Neural progenitor cell (in vitro differentiated cells): Measurements from ENCODE around the gene LRRC28. TPM values are rescaled to one million over a fixed set of nuclear protein-coding genes. Genes with fewer than 3 reads are reported as not detected.
A peak's percentile ranks its signal among the peaks of the same experiment; 100 is the strongest.

Experiments used
- DNase-seq: peaks from one replicate; pipeline ENCODE4 v3.0.0-alpha.2; 2016; ENCODE audit warnings: low spot score
- H2AFZ ChIP-seq: fragments of 200-600 bp; sonication (generic); replicated peaks from 2 replicates; pipeline ENCODE4 v1.6.1; 2016; ENCODE audit warnings: antibody characterized with exemption
- H3F3A ChIP-seq: fragments of 200-600 bp; sonication (generic); 2 replicates; pipeline ENCODE4 v1.6.1; 2016; ENCODE audit warnings: antibody characterized with exemption, low read depth
- H3K27ac ChIP-seq: fragments of 200-600 bp; sonication (generic); 2 replicates; pipeline ENCODE4 v1.5.1; 2016; ENCODE audit warnings: mild to moderate bottlenecking
- H3K27me3 ChIP-seq: fragments of 200-600 bp; sonication (generic); 2 replicates; pipeline ENCODE4 v1.6.1; 2016; ENCODE audit warnings: mild to moderate bottlenecking, moderate library complexity
- H3K36me3 ChIP-seq: fragments of 200-600 bp; sonication (generic); 2 replicates; pipeline ENCODE4 v1.5.1; 2016
- H3K4me1 ChIP-seq: fragments of 200-600 bp; sonication (generic); 2 replicates; pipeline ENCODE4 v1.6.1; 2016; ENCODE audit warnings: mixed run types
- H3K4me2 ChIP-seq: fragments of 200-600 bp; sonication (generic); 2 replicates; pipeline ENCODE4 v1.6.1; 2016
- H3K4me3 ChIP-seq: fragments of 200-600 bp; sonication (generic); 2 replicates; pipeline ENCODE4 v1.5.1; 2016
- H3K79me2 ChIP-seq: fragments of 200-600 bp; sonication (generic); 2 replicates; pipeline ENCODE4 v1.6.1; 2016; ENCODE audit warnings: low read depth
- H3K9ac ChIP-seq: fragments of 200-600 bp; sonication (generic); 2 replicates; pipeline ENCODE4 v1.6.1; 2016
- H3K9me3 ChIP-seq: fragments of 200-600 bp; sonication (generic); 2 replicates; pipeline ENCODE4 v1.5.1; 2016; ENCODE audit warnings: low read depth
- H4K20me1 ChIP-seq: fragments of 200-600 bp; sonication (generic); 2 replicates; pipeline ENCODE4 v1.6.1; 2016; ENCODE audit warnings: low read depth
- H3K27ac Mint-ChIP-seq: 3 replicates; pipeline ENCODE4 v1.8.0; 2021; ENCODE audit warnings: mixed read lengths
- H3K27me3 Mint-ChIP-seq: 2 replicates; pipeline ENCODE4 v1.8.0; 2022; ENCODE audit warnings: low read depth, mild to moderate bottlenecking, inconsistent platforms, moderate library complexity, mixed read lengths; ENCODE audit not compliant: insufficient read depth
- H3K36me3 Mint-ChIP-seq: 3 replicates; pipeline ENCODE4 v1.8.0; 2021; ENCODE audit warnings: mixed read lengths
- H3K4me1 Mint-ChIP-seq: 3 replicates; pipeline ENCODE4 v1.8.0; 2021; ENCODE audit warnings: mixed read lengths
- H3K4me3 Mint-ChIP-seq: 3 replicates; pipeline ENCODE4 v1.8.0; 2021; ENCODE audit warnings: mild to moderate bottlenecking, moderate library complexity, mixed read lengths
- H3K9me3 Mint-ChIP-seq: 3 replicates; pipeline ENCODE4 v1.8.0; 2020; ENCODE audit warnings: mixed read lengths
- CTCF ChIP-seq: fragments of 200-600 bp; sonication (generic); IDR thresholded peaks from 2 replicates; pipeline ENCODE4 v1.5.1; 2017; ENCODE audit warnings: antibody characterized with exemption, mild to moderate bottlenecking
- EZH2 ChIP-seq: fragments of 200-600 bp; sonication (generic); IDR thresholded peaks from 2 replicates; pipeline ENCODE4 v1.6.1; 2017; ENCODE audit warnings: antibody characterized with exemption, mild to moderate bottlenecking, moderate library complexity
- EZH2phosphoT487 ChIP-seq: fragments of 200-600 bp; sonication (generic); IDR thresholded peaks from 2 replicates; pipeline ENCODE4 v1.6.1; 2017; ENCODE audit warnings: antibody characterized with exemption
- total RNA-seq: library from RNA; depleted of rRNA; stranded (reverse); fragments of >200 nt; gene quantifications from 2 replicates; pipeline ENCODE4 v1.2.3, GENCODE V29; 2015; ENCODE audit warnings: low replicate concordance

The LRRC28 gene
- total RNA-seq, 1 donor from 2014 or later, result 34.5 TPM

- H3K4me3 Mint-ChIP-seq, result no peak overlapping the region
- peak overlapping the region; percentile 92 for H3K4me2 ChIP-seq
- H3K4me3 ChIP-seq, result peak overlapping the region; percentile 64
- H3F3A ChIP-seq, result peaks cover 9% of the 10 kb centered on the region
- H3K9me3 ChIP-seq, result no peaks in the 10 kb centered on the region
- no peaks in the 10 kb centered on the region for H3K27me3 Mint-ChIP-seq
- peaks cover 15% of the 10 kb centered on the region for H3K4me1 ChIP-seq
- H3K9me3 Mint-ChIP-seq, result no peaks in the 10 kb centered on the region
- peak overlapping the region; percentile 76 for H3K9ac ChIP-seq
- peaks cover 18% of the 10 kb centered on the region for H3K4me1 Mint-ChIP-seq
- H2AFZ ChIP-seq, result peak overlapping the region; percentile 77
- no peak for DNase-seq
- peaks cover 5% of the 10 kb centered on the region for H3K27me3 ChIP-seq
- no peaks in the 10 kb centered on the region for H3K36me3 Mint-ChIP-seq
- no peak for TF ChIP-seq CTCF
- no peak for TF ChIP-seq EZH2
- no peak for TF ChIP-seq EZH2phosphoT487
- peak overlapping the region; percentile 81 for H3K27ac ChIP-seq
- H3K36me3 ChIP-seq, result no peaks in the 10 kb centered on the region
- H3K27ac Mint-ChIP-seq, result peak overlapping the region; percentile 90
- H3K79me2 ChIP-seq, result peaks cover 32% of the 10 kb centered on the region
- no peaks in the 10 kb centered on the region for H4K20me1 ChIP-seq
Measured at GRCh38 chr15:99250494-99250856, 806 bp upstream of the LRRC28 start.

- Mint-ChIP-seq H3K27ac (no peak overlapping the region), H3K9me3 (no peaks in the 10 kb centered on the region), H3K36me3 (peaks cover under 1% of the 10 kb centered on the region), H3K4me3 (no peak overlapping the region), H3K4me1 (peaks cover 15% of the 10 kb centered on the region), H3K27me3 (no peaks in the 10 kb centered on the region)
- peak overlapping the region; percentile 64 for H3K4me3 ChIP-seq
- peaks cover 9% of the 10 kb centered on the region for H3F3A ChIP-seq
- no peak for DNase-seq
- no peak overlapping the region for H3K9ac ChIP-seq
- H4K20me1 ChIP-seq, result no peaks in the 10 kb centered on the region
- peaks cover 15% of the 10 kb centered on the region for H3K4me1 ChIP-seq
- no peak overlapping the region for H2AFZ ChIP-seq
- H3K27ac ChIP-seq, result no peak overlapping the region
- no peaks in the 10 kb centered on the region for H3K9me3 ChIP-seq
- H3K4me2 ChIP-seq, result peak overlapping the region; percentile 78
- peaks cover 5% of the 10 kb centered on the region for H3K27me3 ChIP-seq
- no peaks in the 10 kb centered on the region for H3K36me3 ChIP-seq
- peaks cover 26% of the 10 kb centered on the region for H3K79me2 ChIP-seq
- TF ChIP-seq EZH2phosphoT487, result no peak
- no peak for TF ChIP-seq CTCF
- TF ChIP-seq EZH2, result no peak
Measured at GRCh38 chr15:99252326-99252725, 1.0 kb downstream of the LRRC28 start.

GRCh38 chr15:99253381-99254090 lies 2.3 kb downstream of the LRRC28 start:
- TF ChIP-seq CTCF, result no peak
- Mint-ChIP-seq H3K4me1 (peaks cover 13% of the 10 kb centered on the region), H3K36me3 (peaks cover 8% of the 10 kb centered on the region), H3K9me3 (no peaks in the 10 kb centered on the region), H3K27ac (no peak overlapping the region), H3K27me3 (no peaks in the 10 kb centered on the region), H3K4me3 (peak overlapping the region; percentile 2)
- Histone ChIP-seq H3K79me2 (peaks cover 14% of the 10 kb centered on the region), H3K27me3 (peaks cover 5% of the 10 kb centered on the region), H3K27ac (no peak overlapping the region), H3F3A (peaks cover 9% of the 10 kb centered on the region), H3K4me1 (peaks cover 6% of the 10 kb centered on the region), H3K4me3 (no peak overlapping the region), H3K9ac (no peak overlapping the region), H3K4me2 (no peak overlapping the region), H2AFZ (no peak overlapping the region), H3K36me3 (no peaks in the 10 kb centered on the region), H4K20me1 (no peaks in the 10 kb centered on the region), H3K9me3 (no peaks in the 10 kb centered on the region)
- DNase-seq, result no peak
